GM04503 (cell line): ENCODE results near the gene RUVBL1.
A peak's percentile ranks its signal among the peaks of the same experiment; 100 is the strongest.

Experiments used
- DNase-seq: peaks from one replicate; pipeline ENCODE4 v3.0.0-alpha.2; 2012; ENCODE audit warnings: low read depth

RUVBL1 gene

GRCh38 chr3:128133273-128133883, 9.8 kb upstream of the RUVBL1 start:
- no peak for DNase-seq

GRCh38 chr3:128131897-128132646, 8.5 kb upstream of the RUVBL1 start:
- no peak for DNase-seq

DNA sequence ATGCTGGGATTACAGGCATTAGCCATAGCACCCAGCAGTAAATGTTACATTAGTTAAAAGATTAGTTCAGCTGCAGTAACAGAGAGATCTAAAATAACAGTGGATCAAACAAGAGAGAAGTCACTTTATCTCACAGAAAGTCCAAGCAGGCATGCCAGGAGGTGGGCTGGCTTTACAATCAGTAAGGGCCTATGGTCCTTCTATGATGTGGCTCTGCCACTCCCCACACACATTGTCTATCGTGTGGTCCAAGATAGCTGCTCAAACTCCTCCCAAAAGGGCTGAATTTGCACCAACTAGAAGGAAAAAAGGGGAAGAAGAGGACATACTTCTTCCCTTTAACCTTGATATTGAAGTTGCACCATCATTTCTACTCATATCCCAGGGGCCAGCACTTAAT, 4.6 kb upstream of the RUVBL1 start:
- no peak for DNase-seq

GRCh38 chr3:128127236-128127635, 3.6 kb upstream of the RUVBL1 start:
- no peak for DNase-seq

DNA sequence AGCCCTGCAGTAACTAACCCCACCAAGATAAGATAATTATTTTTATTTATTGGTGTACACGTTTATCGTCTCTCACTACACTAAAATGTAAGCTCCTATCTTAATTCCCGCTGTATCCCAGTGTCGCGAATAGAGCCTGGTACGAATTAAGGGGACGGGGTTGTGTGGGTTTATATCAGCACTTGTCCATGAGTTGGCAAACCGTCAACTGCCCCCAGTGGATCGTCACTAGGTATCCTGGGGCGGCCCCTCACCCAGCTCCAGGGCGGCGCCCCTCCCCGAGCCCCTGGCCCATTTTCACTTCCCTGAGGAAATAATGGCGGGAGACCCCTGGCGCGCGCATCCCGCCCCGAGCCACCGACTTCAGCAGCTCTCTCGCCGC, 465 bp downstream of the RUVBL1 start:
- no peak for DNase-seq

GRCh38 chr3:128122013-128122412, 1.6 kb downstream of the RUVBL1 start:
- DNase-seq: no peak

- DNase-seq: no peak
Observed at GRCh38 chr3:128113817-128114794, 9.5 kb downstream of the RUVBL1 start.

- peak; percentile 71 for DNase-seq
Observed at GRCh38 chr3:128112357-128112968, 11.1 kb downstream of the RUVBL1 start.

- DNase-seq: no peak
Observed at GRCh38 chr3:128111147-128111546, 12.5 kb downstream of the RUVBL1 start.

GRCh38 chr3:128107834-128108233, 15.8 kb downstream of the RUVBL1 start:
- no peak for DNase-seq

DNA sequence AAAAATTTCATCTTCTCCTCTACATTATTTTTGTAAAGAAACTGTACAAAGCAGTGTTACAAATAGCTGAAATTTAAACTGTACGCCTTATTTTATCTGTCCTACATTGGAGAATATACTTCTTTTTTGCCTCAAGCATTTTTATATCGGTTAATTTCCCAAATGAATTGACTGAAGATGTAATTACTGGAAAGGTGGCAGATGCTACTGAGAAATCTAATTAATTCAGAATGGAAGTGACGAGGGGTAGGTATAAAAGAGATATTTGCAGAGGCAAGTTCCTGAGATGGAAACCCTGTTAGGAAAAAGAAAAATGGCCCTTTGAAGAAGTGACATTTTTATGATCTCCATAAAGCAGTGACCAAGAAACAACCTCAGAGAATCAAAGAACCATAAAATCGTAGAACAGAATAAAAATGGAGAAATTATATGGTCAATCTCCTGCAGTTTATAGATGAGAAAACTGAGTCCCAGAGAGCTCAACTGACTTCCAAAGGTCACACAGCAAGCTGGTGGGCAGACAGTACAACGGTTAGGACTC, 20.4 kb downstream of the RUVBL1 start:
- DNase-seq: no peak

DNA sequence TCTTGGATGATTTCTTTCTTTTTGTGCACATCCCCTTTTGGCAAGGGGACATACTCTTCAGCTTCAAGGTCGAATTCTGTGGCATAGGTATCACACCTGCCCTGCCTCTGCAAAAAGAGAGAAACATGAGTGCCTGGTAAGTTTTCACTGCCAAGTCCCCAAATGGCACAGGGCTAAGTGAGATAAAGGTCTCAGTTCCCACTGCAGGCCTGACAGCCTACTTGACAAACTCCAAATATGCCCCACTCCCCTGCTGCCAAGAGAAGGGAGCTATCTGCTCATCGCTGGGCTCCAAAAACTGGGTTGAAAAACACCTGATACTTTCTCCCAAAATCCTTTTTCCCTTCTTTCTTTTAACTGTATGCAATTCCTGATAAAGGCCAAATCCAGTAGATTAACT, 23.0 kb downstream of the RUVBL1 start:
- DNase-seq: no peak

- no peak for DNase-seq
Observed at GRCh38 chr3:128100161-128100560, 23.5 kb downstream of the RUVBL1 start.

DNA sequence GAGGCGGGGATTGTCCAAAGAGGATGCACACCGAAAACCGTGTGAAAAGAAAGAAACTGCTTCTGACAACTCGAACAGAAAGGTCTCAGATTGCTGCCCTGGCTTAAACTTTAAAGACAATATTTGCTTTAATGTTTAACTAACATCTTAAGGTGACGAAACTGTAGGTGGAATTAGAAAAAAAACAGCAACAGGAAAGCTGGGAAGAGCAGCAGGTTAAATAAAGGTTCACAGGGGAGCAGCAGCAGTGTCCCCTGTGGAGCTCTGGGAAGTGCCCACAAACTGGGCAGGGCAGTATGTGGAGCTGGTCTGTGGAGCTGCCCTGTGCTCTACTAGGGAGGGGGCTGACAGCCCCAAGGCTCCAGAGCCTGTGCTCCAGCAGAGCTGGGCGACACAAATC, 25.4 kb downstream of the RUVBL1 start:
- DNase-seq: no peak

DNA sequence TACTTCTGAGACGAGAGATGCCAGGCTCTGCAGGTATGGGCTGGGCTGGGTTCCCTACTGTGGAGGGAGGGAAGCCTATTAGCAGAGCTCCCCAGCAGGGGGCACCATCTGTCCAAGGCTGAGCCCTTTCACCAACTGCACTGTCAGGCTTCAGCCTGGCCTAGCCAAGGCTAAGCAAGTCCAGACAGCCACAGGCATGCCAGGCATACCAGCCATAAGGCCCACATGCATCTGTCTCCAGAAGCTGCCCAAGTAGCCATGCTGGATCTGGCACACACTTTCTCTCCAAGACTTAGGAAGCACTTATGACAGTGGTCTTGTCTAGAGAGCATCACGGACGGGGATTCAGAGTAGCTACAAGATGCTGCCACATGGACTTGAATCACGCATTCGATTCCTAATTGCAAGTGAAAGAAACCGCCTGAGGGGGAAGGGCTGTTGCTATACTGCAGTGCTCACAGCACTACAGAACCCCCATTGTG, 28.3 kb downstream of the RUVBL1 start:
- DNase-seq: peak; percentile 58

- no peak for DNase-seq
Observed at GRCh38 chr3:128094295-128095151, 29.1 kb downstream of the RUVBL1 start.

GRCh38 chr3:128091586-128091985, 32.0 kb downstream of the RUVBL1 start:
- no peak for DNase-seq

DNA sequence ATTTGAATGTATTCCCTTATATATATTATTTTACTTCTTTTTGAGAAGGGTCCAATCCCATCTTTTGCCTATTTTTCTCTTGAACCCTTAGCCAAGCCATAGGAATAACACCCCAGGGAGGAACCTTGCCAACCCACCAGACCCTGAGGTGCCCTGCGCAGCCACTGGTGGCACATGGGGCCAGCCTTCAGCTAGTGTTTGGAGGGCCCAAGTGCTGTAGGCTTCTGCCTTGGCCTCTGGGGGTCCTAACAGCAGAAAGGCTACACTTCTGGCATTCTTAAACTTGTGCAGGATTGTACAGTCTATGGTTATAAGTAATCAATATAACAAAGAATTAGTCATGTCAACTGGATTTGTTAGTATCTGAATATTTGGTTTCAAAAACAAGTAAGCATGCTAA, 34.5 kb downstream of the RUVBL1 start:
- no peak for DNase-seq

DNA sequence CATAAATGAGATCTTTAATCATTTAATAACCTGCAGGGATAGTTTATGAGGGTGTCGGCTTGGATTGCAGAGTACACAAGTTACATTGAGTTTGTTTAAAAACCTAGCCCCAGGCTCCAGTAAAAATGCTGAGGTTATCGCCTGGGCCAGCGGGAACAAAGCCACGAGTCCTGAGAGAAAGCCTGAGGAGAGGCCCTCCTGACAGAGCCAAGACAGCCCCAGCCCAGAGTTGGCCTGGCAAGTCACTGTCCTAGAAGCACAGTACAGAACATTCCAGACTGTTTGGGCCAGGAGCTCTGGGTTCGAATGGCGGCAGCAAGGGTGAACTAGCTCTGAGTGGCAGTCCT, 39.0 kb downstream of the RUVBL1 start:
- no peak for DNase-seq

DNA sequence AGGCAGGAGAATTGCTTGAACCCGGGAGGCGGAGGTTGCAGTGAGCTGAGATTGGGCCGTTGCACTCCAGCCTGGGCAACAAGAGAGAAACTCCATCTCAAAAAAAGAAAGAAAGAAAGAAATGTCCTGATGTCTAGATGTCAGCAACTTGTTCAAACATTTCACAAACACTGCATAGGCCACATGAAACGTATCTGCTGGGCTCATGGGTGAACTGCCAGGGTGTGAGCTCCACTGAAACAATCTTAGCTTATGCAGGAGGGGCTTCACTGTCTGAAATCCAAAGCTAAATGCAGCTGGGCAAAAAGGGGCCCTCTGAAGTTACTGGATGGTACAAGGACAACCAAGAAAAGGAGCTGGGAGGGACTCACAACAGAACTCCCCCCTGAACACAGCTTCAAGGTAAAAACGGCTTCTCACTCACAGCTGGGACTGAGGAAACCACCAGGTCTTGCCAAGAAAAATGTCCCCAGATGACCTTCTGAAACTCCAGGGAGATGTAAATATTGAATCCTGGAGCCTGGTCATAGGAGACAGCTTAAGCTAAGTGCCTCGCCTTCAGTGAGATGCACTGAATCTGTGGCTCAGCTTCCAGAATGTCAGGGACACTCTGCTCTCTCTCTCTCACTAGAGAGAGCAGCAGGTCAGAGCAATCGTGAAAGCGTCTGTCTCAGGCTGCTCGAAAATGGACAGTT, 39.5 kb downstream of the RUVBL1 start:
- DNase-seq: no peak
